CD4-positive, alpha-beta T cell (primary cell): ENCODE results near the gene MYO18A. TPM values are rescaled to one million over a fixed set of nuclear protein-coding genes. Genes with fewer than 3 reads are reported as not detected.

Experiments used
- ATAC-seq: fragments of 200-7000 bp; cut with Tn5 transposase; one replicate; pipeline ENCODE4 v1.10.0; 2022; ENCODE audit warnings: mild to moderate bottlenecking; ENCODE audit not compliant: poor library complexity
- CTCF ChIA-PET: fragments of 350-600 bp; sonication (Branson Sonifier 250); formaldehyde crosslinking; loops from one replicate; lab custom pipeline; 2021; ENCODE audit warnings: antibody characterized with exemption, inconsistent platforms; lab: Charles Lee
- POLR2A ChIA-PET: fragments of 350-600 bp; sonication (Branson Sonifier 250); formaldehyde crosslinking; loops from one replicate; lab custom pipeline; 2021; ENCODE audit warnings: antibody characterized with exemption, inconsistent platforms; lab: Charles Lee
- DNase-seq, 14 experiments: peaks; one replicate each; pipeline ENCODE4 v3.0.0-alpha.2; 2013 to 2020; ENCODE audit warnings: mixed read lengths in 2 of 14
- H3K27ac ChIP-seq, 2 donors: one replicate each; pipeline versions ENCODE4 v1.5.1 to v1.7.0; 2013; ENCODE audit warnings: low read length in 2 of 2, low read depth in 1 of 2, mild to moderate bottlenecking in 1 of 2
- H3K27me3 ChIP-seq, 2 experiments: 1 replicate in 1 of 2; 2 replicates in 1 of 2; pipeline versions ENCODE4 v1.6.1 to v1.7.0; 2013; ENCODE audit warnings: low read length in 2 of 2, control low read depth in 1 of 2, mild to moderate bottlenecking in 1 of 2, moderate library complexity in 1 of 2; ENCODE audit not compliant: insufficient read depth in 2 of 2, control insufficient read depth in 1 of 2
- H3K36me3 ChIP-seq: one replicate; pipeline ENCODE4 v1.6.1; 2013; ENCODE audit warnings: low read length, control low read depth; ENCODE audit not compliant: insufficient read depth
- H3K4me1 ChIP-seq: one replicate; pipeline ENCODE4 v1.6.1; 2013; ENCODE audit warnings: low read length, control low read depth; ENCODE audit not compliant: insufficient read depth
- H3K4me3 ChIP-seq: one replicate; pipeline ENCODE4 v1.5.1; 2013; ENCODE audit warnings: mild to moderate bottlenecking, low read length, moderate library complexity
- H3K9me3 ChIP-seq, 2 experiments: 1 replicate in 1 of 2; 2 replicates in 1 of 2; pipeline versions ENCODE4 v1.6.1 to v1.7.0; 2013; ENCODE audit warnings: low read length in 2 of 2, mild to moderate bottlenecking in 2 of 2, control low read depth in 1 of 2, moderate library complexity in 1 of 2; ENCODE audit not compliant: control insufficient read depth in 1 of 2, insufficient read depth in 1 of 2
- H3K27ac Mint-ChIP-seq: one replicate; pipeline ENCODE4 v1.8.0; 2020; ENCODE audit warnings: mixed read lengths
- H3K27me3 Mint-ChIP-seq: one replicate; pipeline ENCODE4 v1.8.0; 2021; ENCODE audit warnings: mixed read lengths
- H3K36me3 Mint-ChIP-seq: one replicate; pipeline ENCODE4 v1.8.0; 2021; ENCODE audit warnings: low read depth, mixed read lengths
- H3K4me1 Mint-ChIP-seq: one replicate; pipeline ENCODE4 v1.8.0; 2021; ENCODE audit warnings: low read depth, mixed read lengths
- H3K4me3 Mint-ChIP-seq: one replicate; pipeline ENCODE4 v1.8.0; 2020; ENCODE audit warnings: mild to moderate bottlenecking, mixed read lengths
- H3K9me3 Mint-ChIP-seq: one replicate; pipeline ENCODE4 v1.8.0; 2020; ENCODE audit warnings: mixed read lengths
- CTCF ChIP-seq: fragments of 200-600 bp; IDR thresholded peaks from one replicate; pipeline ENCODE4 v1.8.0; 2022; ENCODE audit warnings: antibody characterized with exemption, mild to moderate bottlenecking
- intact Hi-C, 2 experiments: fragments of 100-400 bp; cut with DNase I in 1 of 2; cut with micrococcal nuclease in 1 of 2; formaldehyde crosslinking; loops; one replicate each; pipeline versions ENCODE4 v1.15.1 to v1.9.0; 2023 to 2025; cut with DNase I, micrococcal nuclease
- total RNA-seq, 174 experiments: library from RNA in 2 of 174; stranded (reverse) in 2 of 174; gene quantifications; one replicate each; pipeline ENCODE4 v1.2.3 and lab custom pipeline; 2021 to 2026

The MYO18A gene
- total RNA-seq, 2 experiments from 2014 or later, result 87.0 to 90.1 TPM

GRCh38 chr17:29099527-29099926, 80.7 kb downstream of the MYO18A start:
- no peak for TF ChIP-seq CTCF
- intact Hi-C loops, result no loop called here
- no peak for DNase-seq
- Histone ChIP-seq H3K4me3 (no peak overlapping the region), H3K27ac (no peak overlapping the region), H3K36me3 (peaks cover 98% of the 10 kb centered on the region), H3K9me3 (no peaks in the 10 kb centered on the region), H3K27me3 (no peaks in the 10 kb centered on the region), H3K4me1 (peaks cover 4% of the 10 kb centered on the region)
- H3K27me3 Mint-ChIP-seq, result no peaks in the 10 kb centered on the region
- ChIA-PET POLR2A (no interaction called here), CTCF (interaction anchor here (2.0 kb wide), 1 partner anchor 18 kb away, joined by 5 read pairs; no protein-coding TSS in a partner anchor)
- no peak for ATAC-seq
- H3K27ac Mint-ChIP-seq, result no peak overlapping the region
- no peaks in the 10 kb centered on the region for H3K4me1 Mint-ChIP-seq
- H3K4me3 Mint-ChIP-seq, result no peak overlapping the region
- peaks cover 90% of the 10 kb centered on the region for H3K36me3 Mint-ChIP-seq
- H3K9me3 Mint-ChIP-seq, result no peaks in the 10 kb centered on the region

GRCh38 chr17:29096094-29096493, 84.1 kb downstream of the MYO18A start:
- CTCF ChIA-PET, result no interaction called here
- H3K36me3 Mint-ChIP-seq, result peaks cover 97% of the 10 kb centered on the region

GRCh38 chr17:29095439-29095838, 84.8 kb downstream of the MYO18A start:
- no peak overlapping the region for H3K27ac Mint-ChIP-seq
- Histone ChIP-seq H3K9me3 (no peaks in the 10 kb centered on the region), H3K4me1 (peaks cover 4% of the 10 kb centered on the region), H3K36me3 (peaks cover 100% of the 10 kb centered on the region), H3K4me3 (no peak overlapping the region), H3K27ac (no peak overlapping the region), H3K27me3 (no peaks in the 10 kb centered on the region)
- no peak for ATAC-seq
- H3K4me1 Mint-ChIP-seq, result no peaks in the 10 kb centered on the region
- no peak overlapping the region for H3K4me3 Mint-ChIP-seq
- no peaks in the 10 kb centered on the region for H3K9me3 Mint-ChIP-seq
- no peak for DNase-seq
- ChIA-PET CTCF (no interaction called here), POLR2A (interaction anchor here (0.5 kb wide), 1 partner anchor 468 kb away, joined by 3 read pairs; no protein-coding TSS in a partner anchor)
- TF ChIP-seq CTCF, result no peak
- peaks cover 97% of the 10 kb centered on the region for H3K36me3 Mint-ChIP-seq
- H3K27me3 Mint-ChIP-seq, result no peaks in the 10 kb centered on the region
- intact Hi-C loops, result no loop called here

More at GRCh38 chr17:29096094-29096493, 84.1 kb downstream of the MYO18A start:
- Histone ChIP-seq H3K27me3 (no peaks in the 10 kb centered on the region), H3K4me1 (peaks cover 4% of the 10 kb centered on the region), H3K27ac (no peak overlapping the region), H3K36me3 (peaks cover 100% of the 10 kb centered on the region), H3K9me3 (no peaks in the 10 kb centered on the region), H3K4me3 (no peak overlapping the region)
- TF ChIP-seq CTCF, result no peak
- Mint-ChIP-seq H3K9me3 (no peaks in the 10 kb centered on the region), H3K4me3 (no peak overlapping the region), H3K4me1 (no peaks in the 10 kb centered on the region), H3K27me3 (no peaks in the 10 kb centered on the region), H3K27ac (no peak overlapping the region)
- POLR2A ChIA-PET, result no interaction called here
- intact Hi-C loops, result no loop called here
- no peak for DNase-seq
- ATAC-seq, result no peak
